SH-SY5Y (cell line): ENCODE measurements around the gene OR51A4.

ENCODE experiments used
- GATA2 ChIP-seq: IDR thresholded peaks from 2 replicates; pipeline ENCODE4 v1.6.1; 2011; ENCODE audit warnings: mild to moderate bottlenecking, low read depth, low read length
- GATA3 ChIP-seq: IDR thresholded peaks from 2 replicates; pipeline ENCODE4 v1.6.1; 2011; ENCODE audit warnings: low read depth, mild to moderate bottlenecking, low read length, moderate library complexity

- no peak for TF ChIP-seq GATA2
- no peak for TF ChIP-seq GATA3
These were observed 15.4 kb upstream of the OR51A4 start for GRCh38 chr11:4962816-4963215.
